MM.1S (cell line): Measurements from ENCODE around the gene BCAS3.

Experiments used
- CTCF ChIP-seq: fragments of 300-600 bp; sonication (generic); IDR thresholded peaks from 2 replicates; pipeline ENCODE4 v1.5.1; 2016; ENCODE audit warnings: antibody characterized with exemption, low read length, mixed read lengths
- EZH2 ChIP-seq: fragments of 300-600 bp; sonication (generic); optimal IDR thresholded peaks from 2 replicates; pipeline ENCODE3; 2017; ENCODE audit warnings: low read depth, mild to moderate bottlenecking, antibody characterized with exemption, low read length, mixed read lengths
- EZH2phosphoT487 ChIP-seq: fragments of 300-600 bp; sonication (generic); IDR thresholded peaks from 2 replicates; pipeline ENCODE4 v1.6.1; 2018; ENCODE audit warnings: antibody characterized with exemption, low read length

GRCh38 chr17:60864708-60865005 is 187.0 kb downstream of the BCAS3 start:
- no peak for TF ChIP-seq CTCF
- TF ChIP-seq EZH2 = no peak
- TF ChIP-seq EZH2phosphoT487 = no peak
